Kasumi-1 (cell line): ENCODE results near the gene ARHGAP26.

Experiments used
- DNase-seq, 2 experiments: peaks; one replicate each; lab custom pipeline; 2025; lab: John Stamatoyannopoulos, UW

Gene ARHGAP26

GRCh38 chr5:142748568-142749249 lies 21.5 kb upstream of the ARHGAP26 start:
- peak; percentile 21 to 42 for DNase-seq

- DNase-seq, result peak; percentile 36 to 57
These were observed 20.9 kb upstream of the ARHGAP26 start for GRCh38 chr5:142749321-142749720.

DNA sequence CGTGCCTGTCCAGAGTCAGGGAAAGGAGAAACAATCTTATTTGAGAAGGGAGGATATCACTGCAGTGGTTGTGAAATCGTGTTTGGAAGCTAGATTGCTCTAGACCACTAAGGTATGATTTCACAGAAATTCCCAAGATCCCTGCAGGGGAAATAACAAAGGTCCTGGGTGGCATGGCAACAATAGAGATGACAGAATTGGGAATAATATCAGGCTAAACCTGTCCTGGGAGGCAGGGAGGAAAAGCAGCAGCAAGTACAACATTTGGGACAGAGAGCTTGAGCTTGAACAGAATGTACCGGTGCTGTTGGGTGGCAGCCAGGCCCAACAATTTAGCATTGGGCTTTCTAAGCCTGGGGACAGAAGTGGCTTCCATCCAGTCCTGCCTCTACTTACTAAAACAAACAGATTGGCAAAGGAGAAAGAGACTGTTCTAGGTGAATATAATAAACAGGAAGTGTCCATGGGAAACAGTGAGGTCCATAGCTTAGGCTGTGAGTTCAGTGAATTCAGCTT lies 17.0 kb upstream of the ARHGAP26 start:
- DNase-seq, result no peak

GRCh38 chr5:142754031-142754430 lies 16.1 kb upstream of the ARHGAP26 start:
- no peak for DNase-seq

- DNase-seq, result no peak
These were observed 13.6 kb upstream of the ARHGAP26 start for GRCh38 chr5:142756576-142756975.

DNA sequence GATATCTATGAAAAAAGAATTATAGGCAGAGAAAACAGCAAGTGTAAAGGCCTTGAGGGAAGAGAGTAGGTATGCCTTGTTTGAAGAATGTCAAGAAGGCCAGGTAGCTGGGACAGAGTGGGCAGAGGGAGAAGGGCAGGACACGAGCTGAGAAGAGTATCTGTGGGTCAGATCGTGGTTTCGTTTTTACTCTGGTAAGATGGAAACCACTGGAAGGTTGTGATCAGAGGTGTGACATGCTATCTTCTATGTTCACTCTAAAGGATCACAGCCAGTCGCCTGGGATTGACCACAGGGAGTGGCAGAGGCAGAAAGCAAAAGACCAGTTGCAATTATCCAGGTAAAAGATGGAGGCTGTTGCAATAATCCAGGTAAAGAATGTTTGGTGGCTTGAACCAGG lies 12.6 kb upstream of the ARHGAP26 start:
- no peak for DNase-seq

DNA sequence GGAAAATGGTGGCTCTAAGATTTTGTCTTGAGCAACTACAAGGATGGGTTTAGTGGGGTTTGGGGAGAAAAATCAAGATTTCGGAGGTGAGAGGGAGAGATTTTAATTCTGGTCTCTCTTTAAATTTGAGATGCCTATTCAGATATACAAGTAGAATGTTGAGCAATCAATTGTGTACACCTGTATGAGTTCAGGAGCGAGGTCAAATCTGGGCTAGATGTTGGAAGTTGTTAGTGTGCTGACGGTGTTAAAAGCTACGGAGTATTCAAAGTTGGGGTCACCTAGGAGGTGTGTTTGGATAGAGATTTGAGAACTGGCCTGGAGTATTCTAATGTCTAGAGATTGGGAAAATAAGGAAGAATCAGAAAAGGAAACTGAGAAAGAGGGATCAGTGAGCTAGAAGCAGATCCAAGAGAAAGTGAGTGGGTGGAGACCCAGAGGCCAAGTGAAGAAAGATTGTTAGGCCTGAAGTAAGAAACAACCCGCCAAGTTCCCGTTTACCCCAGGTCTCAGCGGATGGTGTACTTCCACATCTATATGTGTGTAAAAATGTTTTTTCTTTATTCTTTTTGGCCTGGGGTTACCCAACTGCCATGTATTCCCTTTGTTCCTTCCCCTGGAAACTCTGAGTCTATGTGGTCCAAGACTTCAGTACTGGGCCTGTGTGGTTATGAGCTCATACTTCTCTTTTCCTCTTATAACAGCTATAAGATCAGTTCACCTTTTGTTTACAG lies 11.9 kb upstream of the ARHGAP26 start:
- DNase-seq, result peak; percentile 63 to 85

- no peak for DNase-seq
These were observed 11.4 kb upstream of the ARHGAP26 start for GRCh38 chr5:142758796-142759145.

DNA sequence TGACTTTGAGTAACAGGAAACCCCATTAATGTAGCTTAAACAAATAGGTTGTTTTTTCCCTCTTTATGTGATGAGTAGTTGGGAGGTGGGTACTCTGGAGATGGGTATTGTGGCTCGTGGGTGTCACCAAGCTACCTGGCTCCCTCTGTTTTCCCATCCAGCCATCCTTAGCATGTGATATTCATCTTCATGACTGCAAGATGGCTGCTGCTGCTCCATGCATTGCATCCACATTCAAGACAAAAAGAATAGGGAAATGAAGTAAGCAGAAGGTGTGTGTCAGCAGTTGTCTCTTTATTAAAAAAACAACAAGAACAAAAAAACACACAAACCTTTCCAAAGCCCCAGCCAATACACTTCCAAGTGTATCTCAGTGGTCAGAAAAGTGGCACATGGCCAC lies 6.5 kb upstream of the ARHGAP26 start:
- DNase-seq, result no peak

- DNase-seq, result no peak
These were observed 3.0 kb upstream of the ARHGAP26 start for GRCh38 chr5:142767178-142767577.

GRCh38 chr5:142767911-142768310 lies 2.3 kb upstream of the ARHGAP26 start:
- no peak for DNase-seq

GRCh38 chr5:142769251-142769792 lies 855 bp upstream of the ARHGAP26 start:
- peak; percentile 37 to 39 for DNase-seq

GRCh38 chr5:142770650-142771609 lies 753 bp downstream of the ARHGAP26 start:
- DNase-seq, result peak; percentile 51 to 67

DNA sequence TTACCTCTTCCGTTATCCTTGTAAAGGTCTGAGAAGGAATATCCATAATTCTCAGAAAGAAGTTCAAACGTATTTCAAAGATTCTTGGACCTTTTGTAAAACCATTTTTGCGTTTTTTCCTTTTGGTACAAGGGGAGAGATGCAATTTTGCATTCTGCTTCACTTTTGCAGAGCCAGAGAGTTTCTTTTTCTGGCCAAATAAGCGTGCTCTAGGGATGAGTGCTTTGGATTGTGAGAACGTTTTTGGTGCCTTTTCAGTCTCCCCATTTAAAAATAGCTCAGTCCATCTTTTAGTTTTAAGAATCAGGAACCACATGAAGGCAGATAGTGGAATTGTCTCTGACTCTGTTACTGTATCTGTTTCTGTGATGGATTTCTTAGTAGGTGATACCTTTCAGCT lies 1.5 kb downstream of the ARHGAP26 start:
- no peak for DNase-seq

- DNase-seq, result no peak
These were observed 2.5 kb downstream of the ARHGAP26 start for GRCh38 chr5:142772446-142773293.

DNA sequence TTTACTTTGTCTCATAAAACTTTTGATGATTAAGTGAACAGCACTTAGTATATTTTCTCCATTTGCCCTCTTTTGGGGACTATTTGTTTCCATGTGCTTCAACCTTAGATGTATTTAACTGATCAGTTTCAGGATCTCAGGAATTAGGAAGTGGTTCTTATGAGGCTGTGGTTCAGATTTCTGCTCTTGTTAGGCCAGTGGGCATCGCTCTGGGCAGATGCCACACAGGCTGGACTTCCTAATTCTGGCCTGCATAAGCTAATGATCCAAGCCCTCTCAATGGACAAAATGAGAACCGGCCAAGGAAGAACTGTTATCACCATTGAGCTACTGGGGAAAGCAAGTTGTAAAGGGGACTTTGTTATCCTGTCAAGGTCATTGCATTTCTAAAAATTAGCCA lies 6.9 kb downstream of the ARHGAP26 start:
- no peak for DNase-seq

DNA sequence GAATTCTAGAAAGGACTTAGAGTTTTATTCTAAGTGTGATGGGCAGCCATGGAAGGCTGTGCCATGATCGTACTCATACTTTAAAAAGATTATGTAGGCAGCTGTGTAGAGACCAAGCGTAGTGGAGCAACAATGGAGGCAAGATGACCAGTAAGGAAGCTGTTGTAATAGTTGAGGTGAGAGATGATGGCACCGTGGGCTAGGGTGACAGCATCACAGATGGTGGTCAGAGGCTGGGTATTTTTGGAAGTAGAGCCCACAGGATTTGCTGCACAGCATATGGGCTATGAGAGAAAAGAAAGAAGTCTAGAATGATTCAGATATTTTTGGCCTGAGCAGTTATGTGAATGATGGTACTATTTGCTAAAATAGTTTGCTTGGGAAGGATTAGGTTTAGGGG lies 7.7 kb downstream of the ARHGAP26 start:
- no peak for DNase-seq

- no peak for DNase-seq
These were observed 9.1 kb downstream of the ARHGAP26 start for GRCh38 chr5:142779163-142779840.

DNA sequence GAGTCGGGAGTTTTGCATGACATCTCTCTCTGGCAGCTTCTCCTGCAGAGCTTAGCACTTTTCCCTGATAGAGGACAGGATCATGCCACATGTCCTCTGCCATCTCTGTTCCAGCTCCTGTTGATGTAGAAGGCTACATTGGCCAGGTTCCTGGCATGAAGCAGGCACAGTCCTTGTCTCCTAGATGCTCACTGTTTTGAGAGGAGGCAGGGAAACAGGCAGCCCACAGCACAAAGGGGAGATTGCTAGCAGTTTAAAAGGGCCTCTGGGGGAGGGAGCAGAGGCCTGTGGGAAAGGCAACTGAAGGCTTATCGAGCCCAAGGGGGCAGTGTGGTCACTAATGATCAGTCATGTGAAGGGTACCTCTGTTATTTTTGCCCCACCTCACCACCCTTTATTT lies 10.7 kb downstream of the ARHGAP26 start:
- no peak for DNase-seq

- DNase-seq, result no peak
These were observed 12.9 kb downstream of the ARHGAP26 start for GRCh38 chr5:142782976-142783530.
